AG04449 (cell line): ENCODE data around the gene PET100.

Experiments
- CTCF ChIA-PET: fragments of 350-600 bp; formaldehyde crosslinking; extraction: SDS; loops from one replicate; lab custom pipeline; 2021; ENCODE audit warnings: antibody characterized with exemption; lab: Yijun Ruan, JAX
- POLR2A ChIA-PET: fragments of 400-600, 350-600 bp; formaldehyde crosslinking; extraction: SDS; loops from one replicate; lab custom pipeline; 2020; ENCODE audit warnings: antibody characterized with exemption, inconsistent platforms; lab: Yijun Ruan, JAX
- DNase-seq: peaks from one replicate; pipeline ENCODE4 v3.0.0-alpha.2; 2010; ENCODE audit warnings: low read depth, low spot score
- H3K4me3 ChIP-seq: 2 replicates; pipeline ENCODE4 v1.5.1; 2011; ENCODE audit warnings: low read depth, mild to moderate bottlenecking, control low read depth, low read length
- CTCF ChIP-seq: IDR thresholded peaks from one replicate; pipeline ENCODE4 v1.5.1; 2011; ENCODE audit warnings: mild to moderate bottlenecking, moderate library complexity, low read length, control low read depth, inconsistent platforms; ENCODE audit not compliant: insufficient read depth; ENCODE audit errors: missing control alignments

The PET100 gene

GRCh38 chr19:7622933-7623685, 6.5 kb upstream of the PET100 start:
- no peak for TF ChIP-seq CTCF
- H3K4me3 ChIP-seq = no peak overlapping the region
- ChIA-PET POLR2A (no interaction called here), CTCF (interaction anchor here (1.1 kb wide), 1 partner anchor 28 kb away, joined by 3 read pairs; no protein-coding TSS in a partner anchor)
- DNase-seq = no peak

DNA sequence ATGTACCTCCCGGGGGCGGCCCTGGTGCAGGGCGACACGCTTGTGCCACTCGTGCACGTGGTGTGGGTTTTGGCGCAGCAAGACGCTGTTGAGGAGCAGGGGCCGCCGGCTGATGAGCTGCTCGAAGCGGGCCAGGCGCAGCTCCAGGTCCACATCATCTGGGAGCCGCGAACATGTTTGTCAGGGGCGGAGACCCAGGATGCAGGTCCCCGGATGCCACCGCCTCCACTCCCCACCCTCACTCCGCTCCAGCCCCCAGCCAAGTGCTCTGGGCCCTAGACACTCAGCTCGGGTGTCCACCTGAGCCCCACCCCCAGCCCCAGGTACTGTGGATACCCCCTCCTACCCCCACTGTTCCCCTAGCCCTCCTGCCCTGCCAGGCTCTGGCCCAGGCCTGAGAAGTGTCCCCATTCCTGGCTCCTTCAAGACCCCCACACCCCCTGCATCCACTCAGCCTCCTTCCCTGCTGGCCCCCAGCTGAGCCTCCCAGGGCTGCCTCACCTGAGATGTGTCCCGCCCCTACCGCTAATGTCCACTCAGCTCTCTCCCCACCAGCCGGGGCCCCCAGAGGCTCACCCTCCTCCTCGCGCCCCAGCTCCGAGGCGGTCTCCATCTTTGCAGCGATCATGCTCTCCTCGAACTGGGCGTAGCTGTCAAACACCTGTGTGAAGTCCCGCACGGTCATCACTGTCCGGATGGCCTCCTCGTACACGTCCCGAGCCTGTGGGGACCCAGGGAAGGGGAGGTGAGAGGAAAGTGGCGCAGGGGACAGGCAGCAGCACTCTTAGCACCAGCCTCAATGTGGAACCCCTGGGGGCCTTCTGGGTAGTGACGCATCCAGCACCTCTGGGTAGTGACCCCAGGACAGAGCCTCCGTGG, 5.6 kb upstream of the PET100 start:
- H3K4me3 ChIP-seq = no peak overlapping the region
- CTCF ChIA-PET = interaction anchor here (1.1 to 1.5 kb wide), 2 partner anchors 28 kb away, joined by 3 to 5 read pairs; no protein-coding TSS in a partner anchor
- no peak for TF ChIP-seq CTCF
- no peak for DNase-seq
- POLR2A ChIA-PET = no interaction called here

- ChIA-PET POLR2A (no interaction called here), CTCF (interaction anchor here (1.5 kb wide), 1 partner anchor 28 kb away, joined by 5 read pairs; no protein-coding TSS in a partner anchor)
- TF ChIP-seq CTCF = no peak
- DNase-seq = no peak
- H3K4me3 ChIP-seq = no peak overlapping the region
These were observed 4.8 kb upstream of the PET100 start for GRCh38 chr19:7624810-7625209.

DNA sequence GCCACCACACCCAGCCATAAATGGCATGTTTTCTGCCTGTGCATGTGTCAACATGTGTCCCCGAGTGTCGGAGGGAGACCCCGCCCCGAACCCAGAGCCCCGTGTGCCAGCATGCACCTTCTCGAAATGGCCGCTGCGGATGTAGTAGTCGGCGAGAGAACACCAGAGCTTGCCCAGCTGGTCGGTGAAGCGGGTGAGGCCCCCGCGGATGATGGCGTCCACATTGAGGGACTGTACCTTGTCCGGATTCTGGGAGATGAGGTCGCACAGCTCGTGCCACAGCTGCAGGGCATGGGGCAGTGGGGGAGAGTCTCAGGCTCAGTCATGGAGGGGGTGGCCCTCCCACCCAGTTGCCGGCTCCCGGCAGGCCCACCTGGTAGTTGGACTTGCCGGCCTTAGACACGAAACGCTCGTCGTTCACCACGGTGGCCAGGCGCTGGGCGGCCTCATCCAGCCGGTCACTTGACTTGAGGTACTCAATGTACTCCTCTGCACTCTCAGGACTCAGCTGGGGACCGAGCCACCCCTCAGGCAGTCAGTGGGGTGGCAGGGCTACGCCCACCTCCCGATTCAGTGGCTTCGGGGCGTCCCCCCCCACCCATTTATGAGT, 3.7 kb upstream of the PET100 start:
- no peak for DNase-seq
- H3K4me3 ChIP-seq = no peak overlapping the region
- ChIA-PET POLR2A (no interaction called here), CTCF (interaction anchor here (2.0 kb wide), 1 partner anchor 55 kb away, joined by 5 read pairs; the partner anchor contains the start of gene TRAPPC5)
- TF ChIP-seq CTCF = no peak

GRCh38 chr19:7627166-7627565, 2.4 kb upstream of the PET100 start:
- POLR2A ChIA-PET = no interaction called here
- TF ChIP-seq CTCF = no peak
- no peak overlapping the region for H3K4me3 ChIP-seq
- no peak for DNase-seq
- CTCF ChIA-PET = interaction anchor here (2.0 kb wide), 1 partner anchor 54 kb away, joined by 5 read pairs; the partner anchor contains the start of gene TRAPPC5
